OCI-LY7 (cell line): Measurements from ENCODE around the gene OSBPL7.

Experiments used
- EZH2phosphoT487 ChIP-seq: fragments of 200-600 bp; sonication (generic); IDR thresholded peaks from 2 replicates; pipeline ENCODE4 v1.6.1; 2018; ENCODE audit warnings: low read depth, borderline replicate concordance, mild to moderate bottlenecking, mixed run types, antibody characterized with exemption, low read length, moderate library complexity, mixed read lengths
- TF ChIP-seq, protein P1 (sequence below): fragments of 200-600 bp; sonication (generic); conservative IDR thresholded peaks from 2 replicates; pipeline ENCODE4 v1.5.1; 2014; ENCODE audit warnings: mild to moderate bottlenecking, antibody characterized with exemption, low read length, moderate library complexity, mixed read lengths

DNA sequence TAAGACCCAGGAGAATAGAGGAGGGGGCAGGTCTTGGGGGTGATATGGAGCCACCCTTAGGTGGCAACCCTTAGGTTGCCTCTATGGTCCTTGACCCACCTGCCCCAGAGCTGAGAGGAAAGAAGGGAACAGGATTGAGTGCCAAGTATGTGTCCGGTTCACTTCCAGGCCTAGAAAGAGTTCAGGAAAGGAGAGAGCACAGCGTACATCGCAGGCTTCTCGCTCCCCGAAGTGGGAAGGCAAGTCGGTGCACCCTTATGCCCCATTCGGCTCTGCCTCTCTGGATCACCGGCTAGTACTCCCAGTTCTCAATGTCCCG is 28.7 kb upstream of the OSBPL7 start:
- TF ChIP-seq, protein P1, sequence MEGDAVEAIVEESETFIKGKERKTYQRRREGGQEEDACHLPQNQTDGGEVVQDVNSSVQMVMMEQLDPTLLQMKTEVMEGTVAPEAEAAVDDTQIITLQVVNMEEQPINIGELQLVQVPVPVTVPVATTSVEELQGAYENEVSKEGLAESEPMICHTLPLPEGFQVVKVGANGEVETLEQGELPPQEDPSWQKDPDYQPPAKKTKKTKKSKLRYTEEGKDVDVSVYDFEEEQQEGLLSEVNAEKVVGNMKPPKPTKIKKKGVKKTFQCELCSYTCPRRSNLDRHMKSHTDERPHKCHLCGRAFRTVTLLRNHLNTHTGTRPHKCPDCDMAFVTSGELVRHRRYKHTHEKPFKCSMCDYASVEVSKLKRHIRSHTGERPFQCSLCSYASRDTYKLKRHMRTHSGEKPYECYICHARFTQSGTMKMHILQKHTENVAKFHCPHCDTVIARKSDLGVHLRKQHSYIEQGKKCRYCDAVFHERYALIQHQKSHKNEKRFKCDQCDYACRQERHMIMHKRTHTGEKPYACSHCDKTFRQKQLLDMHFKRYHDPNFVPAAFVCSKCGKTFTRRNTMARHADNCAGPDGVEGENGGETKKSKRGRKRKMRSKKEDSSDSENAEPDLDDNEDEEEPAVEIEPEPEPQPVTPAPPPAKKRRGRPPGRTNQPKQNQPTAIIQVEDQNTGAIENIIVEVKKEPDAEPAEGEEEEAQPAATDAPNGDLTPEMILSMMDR = no peak
- no peak for TF ChIP-seq EZH2phosphoT487
